BLaER1 treated with 17β-estradiol and CSF1 and Interleukin-3, amounts not matched to agents 10 nM and 100 nM (cell line): ENCODE results near the gene CAMKMT.
A peak's percentile ranks its signal among the peaks of the same experiment; 100 is the strongest.

Source experiments
- H3K27ac ChIP-seq, 11 experiments: shearing (Covaris generic); formaldehyde crosslinking; 2 replicates each; pipeline ENCODE4 v1.8.1; 2022
- H3K27me3 ChIP-seq, 11 experiments: shearing (Covaris generic); formaldehyde crosslinking; 2 replicates each; pipeline ENCODE4 v1.8.1; 2022
- H3K36me3 ChIP-seq, 11 experiments: shearing (Covaris generic); formaldehyde crosslinking; 2 replicates each; pipeline ENCODE4 v1.8.1; 2022
- H3K4me1 ChIP-seq, 10 experiments: shearing (Covaris generic); formaldehyde crosslinking; 2 replicates each; pipeline ENCODE4 v1.8.1; 2022
- H3K4me2 ChIP-seq, 11 experiments: shearing (Covaris generic); formaldehyde crosslinking; 2 replicates each; pipeline ENCODE4 v1.8.1; 2022
- H3K4me3 ChIP-seq, 10 experiments: shearing (Covaris generic); formaldehyde crosslinking; 2 replicates each; pipeline ENCODE4 v1.8.1; 2022
- H3K9ac ChIP-seq, 11 experiments: shearing (Covaris generic); formaldehyde crosslinking; 2 replicates each; pipeline ENCODE4 v1.8.1; 2022
- H3K9me3 ChIP-seq, 11 experiments: shearing (Covaris generic); formaldehyde crosslinking; replicated peaks in 1 of 11; 2 replicates each; pipeline ENCODE4 v1.8.1; 2022
- H4K20me1 ChIP-seq, 11 experiments: shearing (Covaris generic); formaldehyde crosslinking; 2 replicates each; pipeline ENCODE4 v1.8.1; 2022
- Cebpa-rat ChIP-seq, 11 experiments: shearing (Covaris generic); IDR thresholded peaks; 2 replicates each; pipeline ENCODE4 v1.8.1; 2022

Gene CAMKMT

DNA sequence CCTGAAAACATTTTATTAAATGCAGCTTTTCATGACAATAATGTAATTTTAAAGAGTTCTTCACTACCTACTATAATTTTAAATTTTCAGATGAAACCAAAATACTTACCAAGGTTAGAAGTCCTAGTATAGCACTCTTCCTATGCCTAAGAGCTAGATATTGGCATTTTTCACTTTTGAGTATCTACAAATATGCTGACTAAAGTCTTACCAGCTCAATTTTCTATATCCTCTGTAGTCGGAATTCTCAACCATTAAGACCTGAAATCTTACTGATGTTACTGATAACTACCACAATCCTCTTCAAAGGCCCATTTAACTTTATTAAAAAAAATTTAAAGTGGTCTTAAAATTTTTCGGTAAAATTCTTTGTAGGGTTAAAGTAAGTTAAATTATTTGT lies 32.4 kb upstream of the CAMKMT start:
- Histone ChIP-seq H3K9me3 (no peaks in the 10 kb centered on the region), H3K36me3 (peaks cover 51 to 99% (median 67%) of the 10 kb centered on the region in 11 experiments), H3K4me3 (no peak overlapping the region), H3K4me1 (peaks cover 0 to 16% (median 4%) of the 10 kb centered on the region in 10 experiments; a peak in 13 of 20 replicates), H3K27me3 (no peaks in the 10 kb centered on the region), H4K20me1 (no peaks in the 10 kb centered on the region; a peak in 1 of 22 replicates), H3K27ac (no peak overlapping the region), H3K4me2 (peak overlapping the region in 7 of 11 experiments; percentile 4 to 43 (median 27); a peak in 9 of 22 replicates), H3K9ac (no peak overlapping the region)
- TF ChIP-seq Cebpa-rat (IDR thresholded peaks at IDR 0.05): no peak

DNA sequence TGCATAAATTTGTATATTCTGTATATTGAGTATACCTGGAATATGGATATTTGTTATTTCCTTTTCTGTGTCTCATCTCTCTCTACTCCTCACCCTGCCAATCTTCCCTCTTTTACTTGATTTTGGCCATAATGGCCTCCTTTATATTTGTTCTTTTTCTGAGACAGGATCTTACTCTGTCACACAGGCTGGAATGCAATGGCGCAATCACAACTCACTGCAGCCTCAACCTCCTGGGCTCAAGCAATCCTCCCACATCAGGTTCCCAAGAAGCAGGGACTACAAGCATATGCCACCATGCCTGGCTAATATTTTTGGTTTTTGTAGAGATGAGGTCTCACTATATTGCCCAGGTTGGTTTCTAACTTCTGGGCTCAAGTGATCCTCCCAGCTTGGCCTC lies 30.9 kb upstream of the CAMKMT start:
- H4K20me1 ChIP-seq: no peaks in the 10 kb centered on the region; a peak in 1 of 22 replicates
- H3K4me3 ChIP-seq: no peak overlapping the region
- TF ChIP-seq Cebpa-rat (IDR thresholded peaks at IDR 0.05): 0 out of 22 replicates have a peak, but pooled peaks of 2 of the 11 experiments have one; percentile 14 to 23
- H3K9me3 ChIP-seq: no peaks in the 10 kb centered on the region
- H3K27me3 ChIP-seq: no peaks in the 10 kb centered on the region
- H3K4me2 ChIP-seq: no peak overlapping the region
- peaks cover 0 to 16% (median 4%) of the 10 kb centered on the region in 10 experiments; a peak in 13 of 20 replicates for H3K4me1 ChIP-seq
- H3K36me3 ChIP-seq: peaks cover 42 to 99% (median 63%) of the 10 kb centered on the region in 11 experiments
- H3K27ac ChIP-seq: no peak overlapping the region
- H3K9ac ChIP-seq: no peak overlapping the region

DNA sequence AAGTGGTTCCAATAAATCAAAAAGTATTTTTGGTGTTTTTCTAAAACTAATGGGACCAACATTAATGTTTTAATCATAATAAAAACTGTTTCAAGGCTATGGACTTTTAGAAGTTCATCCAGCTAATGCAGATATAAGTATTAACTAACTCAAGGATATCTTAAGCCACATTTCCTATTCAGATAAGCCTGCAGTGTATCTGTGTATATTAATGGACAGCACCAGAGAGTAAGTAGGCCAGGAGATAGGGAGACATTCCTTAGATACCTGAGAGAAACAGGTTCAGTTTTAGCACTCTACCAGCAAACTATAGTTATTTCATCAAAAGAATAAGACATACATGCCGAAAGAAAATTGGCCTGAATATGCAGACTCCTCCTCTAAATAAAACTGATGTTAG lies 27.8 kb upstream of the CAMKMT start:
- Histone ChIP-seq H3K4me3 (no peak overlapping the region), H3K27ac (no peak overlapping the region), H3K4me1 (peaks cover 0 to 14% (median 4%) of the 10 kb centered on the region in 10 experiments; a peak in 13 of 20 replicates), H3K9me3 (peaks cover 0 to 6% (median 0%) of the 10 kb centered on the region in 11 experiments; a peak in 1 of 22 replicates), H4K20me1 (no peaks in the 10 kb centered on the region; a peak in 1 of 22 replicates), H3K4me2 (no peak overlapping the region), H3K36me3 (peaks cover 44 to 99% (median 61%) of the 10 kb centered on the region in 11 experiments), H3K9ac (no peak overlapping the region), H3K27me3 (no peaks in the 10 kb centered on the region)
- TF ChIP-seq Cebpa-rat (IDR thresholded peaks at IDR 0.05): no peak

DNA sequence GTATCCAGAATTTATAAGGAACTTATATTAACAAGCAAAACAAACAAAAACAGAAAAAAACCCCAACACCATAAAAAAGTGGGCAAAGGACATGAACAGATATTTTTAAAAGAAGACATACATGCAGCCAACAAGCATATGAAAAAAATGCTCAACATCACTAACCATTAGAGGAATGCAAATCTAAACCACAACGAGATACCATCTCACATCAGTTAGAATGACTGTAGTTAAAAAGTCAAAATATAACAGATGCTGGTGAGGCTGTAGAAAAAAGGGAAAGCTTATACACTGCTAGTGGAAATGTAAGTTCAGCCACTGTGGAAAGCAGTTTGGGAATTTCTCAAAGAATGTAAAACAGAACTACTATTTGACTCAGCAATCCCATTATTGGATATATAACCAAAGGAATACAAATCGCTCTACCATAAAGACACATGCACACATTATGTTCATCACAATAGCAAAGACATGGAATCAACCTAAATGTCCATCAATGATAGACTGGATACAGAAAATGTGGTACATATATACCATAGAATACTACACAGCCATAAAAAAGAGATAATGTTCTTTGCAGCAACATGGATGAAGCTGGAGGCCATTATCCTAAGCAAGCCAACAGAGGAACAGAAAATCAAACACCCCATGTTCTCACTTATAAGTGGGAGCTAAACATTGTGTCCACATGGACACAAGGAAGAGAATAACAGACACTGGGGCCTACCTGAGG lies 25.8 kb upstream of the CAMKMT start:
- Histone ChIP-seq H3K4me2 (no peak overlapping the region), H3K9ac (no peak overlapping the region), H3K27ac (no peak overlapping the region), H3K36me3 (peaks cover 46 to 94% (median 71%) of the 10 kb centered on the region in 11 experiments), H3K4me1 (no peaks in the 10 kb centered on the region), H3K9me3 (peaks cover 0 to 6% (median 0%) of the 10 kb centered on the region in 11 experiments; a peak in 1 of 22 replicates), H4K20me1 (no peaks in the 10 kb centered on the region; a peak in 1 of 22 replicates), H3K27me3 (no peaks in the 10 kb centered on the region), H3K4me3 (no peak overlapping the region)
- no peak for TF ChIP-seq Cebpa-rat (IDR thresholded peaks at IDR 0.05)

DNA sequence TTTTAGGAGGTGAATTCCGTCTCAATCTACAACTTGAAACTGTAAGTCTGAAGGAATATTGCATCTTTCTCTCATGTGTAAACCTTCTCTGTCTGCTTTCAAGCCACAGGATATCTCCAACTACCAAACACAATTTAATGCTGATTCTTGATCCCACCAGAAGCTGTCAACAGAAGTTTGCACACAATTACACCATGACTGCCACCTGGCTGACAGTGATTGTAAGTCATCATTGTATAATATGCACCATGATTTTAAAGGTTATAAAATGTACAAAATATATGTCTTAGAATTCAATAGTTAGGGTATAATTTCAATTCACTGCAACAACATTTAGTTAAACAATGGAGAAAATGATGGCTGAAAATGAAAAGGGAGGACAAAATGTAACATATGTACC lies 18.9 kb upstream of the CAMKMT start:
- no peak overlapping the region for H3K4me3 ChIP-seq
- no peaks in the 10 kb centered on the region for H3K9me3 ChIP-seq
- H3K36me3 ChIP-seq: peaks cover 14 to 63% (median 31%) of the 10 kb centered on the region in 11 experiments

DNA sequence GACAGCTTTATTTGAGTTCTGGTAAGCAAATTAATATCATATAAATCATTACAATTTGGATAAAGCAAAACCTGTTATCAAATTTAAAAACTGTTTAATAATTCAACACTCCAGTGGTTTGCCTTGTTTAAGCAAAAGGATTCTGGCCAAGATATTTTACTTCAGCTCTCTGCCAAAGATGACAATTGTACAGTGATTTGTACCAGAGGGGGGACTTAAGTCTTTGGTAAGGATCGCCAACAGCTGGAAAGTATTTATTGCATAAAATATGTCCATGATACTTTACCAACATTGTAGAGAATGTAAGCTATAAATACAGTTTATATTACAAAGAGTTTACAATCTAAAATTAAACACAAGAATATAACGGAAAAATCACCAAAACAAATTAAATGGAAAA lies 14.2 kb upstream of the CAMKMT start:
- Histone ChIP-seq H3K27ac (no peak overlapping the region), H3K27me3 (no peaks in the 10 kb centered on the region), H3K4me1 (no peaks in the 10 kb centered on the region), H3K9me3 (no peaks in the 10 kb centered on the region), H3K4me3 (no peak overlapping the region), H3K9ac (no peak overlapping the region), H3K4me2 (no peak overlapping the region), H3K36me3 (peaks cover 0 to 30% (median 8%) of the 10 kb centered on the region in 11 experiments; a peak in 12 of 22 replicates), H4K20me1 (peaks cover 0 to 4% (median 0%) of the 10 kb centered on the region in 11 experiments; a peak in 2 of 22 replicates)
- TF ChIP-seq Cebpa-rat (IDR thresholded peaks at IDR 0.05): no peak

More for the DNA sequence above, 18.9 kb upstream of the CAMKMT start:
- no peak for TF ChIP-seq Cebpa-rat (IDR thresholded peaks at IDR 0.05)
- no peaks in the 10 kb centered on the region for H3K27me3 ChIP-seq
- H3K9ac ChIP-seq: no peak overlapping the region
- H3K27ac ChIP-seq: no peak overlapping the region
- H3K4me1 ChIP-seq: no peaks in the 10 kb centered on the region
- H3K4me2 ChIP-seq: no peak overlapping the region
- no peaks in the 10 kb centered on the region for H4K20me1 ChIP-seq

DNA sequence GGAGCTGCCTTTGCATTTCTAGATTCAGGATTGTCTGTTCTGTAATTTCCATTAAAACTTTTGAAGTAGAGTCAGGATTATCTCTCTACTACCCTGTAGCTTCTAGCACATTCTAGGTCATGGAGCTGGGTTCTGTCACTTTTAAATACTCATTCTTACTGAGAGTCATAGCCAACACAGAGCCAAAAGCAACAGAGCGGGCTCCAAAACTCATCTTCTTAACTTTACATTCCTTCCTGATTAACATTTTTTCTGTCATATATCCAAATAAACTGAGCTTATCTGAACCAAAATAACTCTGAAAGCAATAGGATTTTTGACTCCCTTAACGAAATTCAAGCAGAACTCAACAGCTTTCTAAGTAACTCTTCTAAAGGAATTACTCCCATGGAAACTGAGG lies 13.3 kb upstream of the CAMKMT start:
- H3K4me3 ChIP-seq: no peak overlapping the region
- no peak overlapping the region for H3K9ac ChIP-seq
- no peak overlapping the region for H3K4me2 ChIP-seq
- no peaks in the 10 kb centered on the region for H3K9me3 ChIP-seq
- TF ChIP-seq Cebpa-rat (IDR thresholded peaks at IDR 0.05): no peak
- H3K27me3 ChIP-seq: no peaks in the 10 kb centered on the region
- H3K4me1 ChIP-seq: no peaks in the 10 kb centered on the region
- H4K20me1 ChIP-seq: peaks cover 0 to 4% (median 0%) of the 10 kb centered on the region in 11 experiments; a peak in 2 of 22 replicates
- no peak overlapping the region for H3K27ac ChIP-seq
- peaks cover 0 to 23% (median 4%) of the 10 kb centered on the region in 11 experiments; a peak in 8 of 22 replicates for H3K36me3 ChIP-seq

DNA sequence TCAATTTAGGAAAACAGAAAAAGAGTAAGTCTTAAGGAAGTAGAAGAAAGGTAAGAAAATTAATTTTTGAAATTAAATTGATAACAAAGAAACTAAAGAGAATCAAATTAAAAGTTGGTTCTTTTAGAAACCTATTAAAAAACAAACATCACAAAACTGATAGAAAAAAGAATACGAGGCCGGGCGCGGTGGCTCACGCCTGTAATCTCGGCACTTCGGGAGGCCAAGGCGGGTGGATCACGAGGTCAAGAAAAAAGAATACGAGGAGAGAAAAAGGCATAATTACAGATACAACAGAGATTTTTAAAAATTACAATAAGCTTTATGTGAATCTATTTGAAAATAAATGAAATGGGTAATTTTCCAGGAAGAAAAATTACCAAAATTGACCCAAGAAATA lies 12.2 kb upstream of the CAMKMT start:
- no peaks in the 10 kb centered on the region for H3K4me1 ChIP-seq
- no peak for TF ChIP-seq Cebpa-rat (IDR thresholded peaks at IDR 0.05)
- H3K4me2 ChIP-seq: no peak overlapping the region
- no peaks in the 10 kb centered on the region for H3K9me3 ChIP-seq
- H3K9ac ChIP-seq: no peak overlapping the region
- no peaks in the 10 kb centered on the region for H3K27me3 ChIP-seq
- peaks cover 0 to 4% (median 0%) of the 10 kb centered on the region in 11 experiments; a peak in 2 of 22 replicates for H4K20me1 ChIP-seq
- no peak overlapping the region for H3K27ac ChIP-seq
- H3K4me3 ChIP-seq: no peak overlapping the region
- H3K36me3 ChIP-seq: peaks cover 0 to 22% (median 0%) of the 10 kb centered on the region in 11 experiments; a peak in 6 of 22 replicates

DNA sequence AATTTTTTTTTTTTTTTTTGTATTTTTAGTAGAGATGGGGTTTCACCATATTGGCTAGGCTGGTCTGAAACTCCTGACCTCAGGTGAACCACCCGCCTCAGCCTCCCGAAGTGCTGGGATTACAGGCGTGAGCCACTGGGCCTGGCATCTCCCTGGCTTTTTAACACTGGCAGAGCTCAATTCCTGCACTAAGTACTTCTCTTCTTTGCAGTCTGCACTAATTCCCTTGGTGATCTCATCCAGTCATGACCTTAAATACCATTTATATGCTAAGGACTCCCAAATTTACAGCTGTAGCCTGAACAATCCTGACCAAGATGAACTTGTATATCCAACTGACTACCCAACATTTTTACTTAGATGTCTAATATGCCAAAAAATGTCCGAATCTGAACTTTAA lies 10.7 kb upstream of the CAMKMT start:
- Histone ChIP-seq H3K4me3 (no peak overlapping the region), H3K36me3 (peaks cover 0 to 7% (median 0%) of the 10 kb centered on the region in 11 experiments; a peak in 2 of 22 replicates), H3K9me3 (no peaks in the 10 kb centered on the region), H3K27ac (no peak overlapping the region), H3K27me3 (no peaks in the 10 kb centered on the region), H3K4me1 (no peaks in the 10 kb centered on the region), H4K20me1 (peaks cover 0 to 4% (median 0%) of the 10 kb centered on the region in 11 experiments; a peak in 2 of 22 replicates), H3K9ac (no peak overlapping the region), H3K4me2 (no peak overlapping the region)
- no peak for TF ChIP-seq Cebpa-rat (IDR thresholded peaks at IDR 0.05)
